Hematopoietic multipotent progenitor cell treated with erythropoietin and hydrocortisone succinate and interleukin-3 and kit ligand, for 8 days (in vitro differentiated cells): Measurements from ENCODE around the gene DNAJC18.

ENCODE experiments used
- DNase-seq: peaks from one replicate; pipeline ENCODE4 v3.0.0-alpha.2; 2015

The DNAJC18 gene

DNA sequence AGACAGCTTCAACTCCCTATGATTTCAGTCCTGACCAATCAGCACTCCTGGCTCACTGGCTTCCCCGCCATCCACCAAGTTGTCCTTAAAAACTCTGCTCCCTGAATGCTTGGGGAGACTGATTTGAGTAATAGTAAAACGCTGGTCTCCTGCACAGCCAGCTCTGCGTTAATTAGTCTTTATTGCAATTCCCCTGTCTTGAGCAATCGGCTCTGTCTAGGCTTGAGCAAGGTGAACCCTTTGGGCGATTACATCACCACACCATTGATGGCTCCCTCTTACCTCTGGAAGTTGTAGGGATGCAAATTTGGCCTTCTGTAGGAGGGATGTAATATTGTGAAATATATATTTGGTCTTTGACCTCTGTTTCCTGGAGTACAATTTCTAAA, 53.3 kb downstream of the DNAJC18 start:
- DNase-seq: no peak

DNA sequence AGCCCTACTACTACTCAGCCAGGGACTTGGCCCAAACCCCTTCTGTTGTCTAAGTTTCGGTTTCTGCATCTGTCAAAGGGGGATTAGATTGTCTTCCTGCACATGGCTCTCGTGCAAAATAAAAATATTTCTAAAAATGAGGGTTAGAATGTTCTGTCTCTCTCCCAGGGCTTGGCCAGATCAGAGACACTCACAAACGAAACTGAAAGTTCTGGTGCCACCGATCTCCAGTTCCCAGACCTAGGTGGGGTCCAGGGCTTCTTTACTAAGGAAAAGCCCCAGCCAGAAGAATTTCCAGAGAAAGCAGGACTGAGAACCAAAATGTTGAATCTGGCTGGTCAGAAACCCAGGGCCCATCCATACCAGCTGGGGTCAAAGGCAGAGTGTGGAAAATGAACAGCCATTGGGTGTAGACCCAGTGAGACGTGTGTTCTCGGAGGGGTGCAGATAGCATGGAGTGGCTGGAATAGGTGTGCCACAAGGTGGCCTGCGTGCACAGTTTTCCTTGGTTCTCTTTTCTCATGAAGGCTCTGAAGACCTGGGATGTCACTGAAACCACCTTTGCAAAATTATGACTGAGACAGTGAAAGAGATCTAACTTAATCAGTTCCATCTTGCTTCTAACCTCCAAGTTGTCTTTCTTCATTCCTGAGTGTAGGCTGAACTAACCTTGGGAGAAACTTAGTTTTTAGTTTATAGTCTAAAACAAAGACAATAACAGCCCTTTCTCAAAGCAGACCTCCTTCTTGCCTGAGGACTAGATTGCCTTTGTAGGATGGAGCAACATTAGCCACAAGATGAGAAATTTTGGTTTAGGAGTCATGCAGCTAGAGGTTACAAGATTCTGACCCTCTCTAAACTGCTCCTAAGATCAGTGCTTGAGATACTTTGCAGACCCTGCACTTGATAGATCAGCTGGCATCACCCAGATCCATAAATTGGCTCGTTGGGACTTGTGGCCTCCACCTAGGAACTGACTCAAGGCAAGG, 54.0 kb downstream of the DNAJC18 start:
- peak; percentile 60 for DNase-seq

DNA sequence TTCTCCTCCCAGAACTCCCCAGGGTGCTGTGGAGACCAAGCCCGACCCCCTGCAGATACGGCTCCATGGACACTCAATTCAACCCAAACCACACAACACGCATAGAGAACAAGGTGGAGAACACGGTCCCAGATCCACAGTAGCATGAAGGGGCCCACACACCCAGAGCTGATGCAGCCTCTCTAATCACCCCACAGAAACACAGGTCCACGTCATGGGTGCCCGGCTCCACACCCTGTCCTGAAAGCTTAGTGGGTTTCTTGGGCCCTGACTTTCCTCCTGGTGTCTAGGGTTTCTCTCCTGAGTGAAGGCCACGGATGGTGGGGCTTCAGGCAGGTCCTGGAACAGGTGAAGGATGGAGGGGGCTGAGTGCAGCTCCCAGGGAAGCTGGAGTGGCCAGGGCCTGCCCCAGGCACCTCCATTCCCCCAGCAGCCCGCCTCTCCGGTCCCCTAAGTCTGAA, 54.7 kb downstream of the DNAJC18 start:
- DNase-seq: no peak

DNA sequence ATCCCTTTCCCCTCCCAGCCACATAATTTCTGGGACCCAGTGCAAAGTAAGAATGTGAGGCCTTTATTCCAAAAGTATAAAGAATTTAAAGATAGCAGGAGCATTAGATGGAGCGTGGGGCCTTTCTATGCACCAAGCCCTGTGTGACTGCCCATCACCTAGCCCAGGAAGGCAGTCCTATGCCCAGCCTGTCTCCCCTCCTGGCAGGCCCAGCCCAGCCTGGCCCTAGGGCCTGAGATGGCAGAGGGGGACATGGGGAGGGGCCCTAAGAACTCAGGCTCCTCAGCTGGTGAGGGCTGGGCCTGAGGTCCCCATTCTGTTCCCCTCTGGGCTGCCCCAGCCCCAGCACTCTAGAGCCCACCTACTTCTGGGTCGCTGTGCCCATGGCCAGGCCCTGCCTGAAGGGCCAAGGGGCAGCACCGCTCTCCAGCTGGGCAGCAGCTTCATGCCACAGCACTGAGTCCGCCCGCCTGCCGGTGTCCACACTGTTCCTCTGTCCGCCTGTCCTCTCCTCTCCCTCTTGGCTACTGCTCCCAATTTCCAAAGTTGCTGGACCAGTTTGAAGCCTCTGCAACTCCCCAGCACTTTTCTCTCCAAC, 55.2 kb downstream of the DNAJC18 start:
- no peak for DNase-seq

DNA sequence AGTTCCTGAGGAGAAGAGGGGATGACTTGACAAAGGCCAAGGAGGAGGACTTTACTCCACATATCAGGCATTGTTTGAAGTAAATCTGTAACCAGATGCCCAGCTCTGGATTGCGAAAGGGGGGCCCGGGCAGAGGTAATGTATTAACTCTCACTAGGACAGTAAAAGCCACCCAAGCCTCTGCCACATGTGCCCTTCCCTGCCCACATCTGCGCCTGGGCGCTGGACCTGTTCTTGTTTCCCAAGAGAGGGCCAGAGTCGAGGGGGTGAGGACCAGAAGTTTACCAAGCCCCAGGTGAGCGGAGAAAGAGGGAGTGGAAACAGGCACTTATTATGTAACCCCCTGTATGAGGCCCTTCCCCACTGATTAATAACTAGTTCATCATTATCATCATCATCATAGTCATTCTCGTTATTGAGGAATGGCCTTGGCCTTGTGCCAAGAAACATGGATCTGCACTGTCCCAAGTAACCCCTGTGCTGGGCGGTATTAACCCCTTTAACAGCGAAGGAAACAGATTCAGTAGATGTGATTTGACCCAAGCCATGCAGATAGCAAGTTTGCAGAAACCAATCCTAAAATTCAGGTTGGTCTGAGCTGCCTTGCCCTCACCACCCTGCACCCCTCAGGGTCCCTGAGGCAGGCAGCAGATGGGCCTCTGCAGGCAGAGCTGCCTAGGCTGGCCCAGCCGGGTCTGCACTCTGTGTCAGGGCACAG, 55.9 kb downstream of the DNAJC18 start, which contains the start of gene SLC23A1:
Gene SLC23A1, minus strand, starts transcription at position 23 of the 718 bp plus-strand sequence. CDS start 44 bp downstream, outside the sequence.
- DNase-seq: no peak

DNA sequence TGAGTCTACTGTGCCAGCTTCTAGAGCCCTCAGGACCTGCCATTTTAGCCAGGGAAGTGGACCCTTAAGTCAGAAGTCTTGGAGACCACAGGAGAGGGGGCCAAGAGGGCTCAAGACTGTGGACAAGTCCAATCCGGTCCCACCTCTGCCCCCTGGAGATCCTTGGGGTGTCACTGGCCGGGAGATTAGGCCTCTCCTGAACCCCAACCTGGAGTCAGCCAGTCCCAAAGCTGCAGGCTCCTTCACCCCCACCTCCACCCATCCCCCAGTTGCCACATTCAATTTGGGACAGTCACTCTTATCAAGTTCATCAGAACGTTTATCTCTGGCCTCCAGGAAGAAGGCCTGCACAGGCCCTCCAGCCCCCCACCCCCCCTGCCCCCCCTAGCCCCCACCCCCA, 56.5 kb downstream of the DNAJC18 start:
- no peak for DNase-seq

DNA sequence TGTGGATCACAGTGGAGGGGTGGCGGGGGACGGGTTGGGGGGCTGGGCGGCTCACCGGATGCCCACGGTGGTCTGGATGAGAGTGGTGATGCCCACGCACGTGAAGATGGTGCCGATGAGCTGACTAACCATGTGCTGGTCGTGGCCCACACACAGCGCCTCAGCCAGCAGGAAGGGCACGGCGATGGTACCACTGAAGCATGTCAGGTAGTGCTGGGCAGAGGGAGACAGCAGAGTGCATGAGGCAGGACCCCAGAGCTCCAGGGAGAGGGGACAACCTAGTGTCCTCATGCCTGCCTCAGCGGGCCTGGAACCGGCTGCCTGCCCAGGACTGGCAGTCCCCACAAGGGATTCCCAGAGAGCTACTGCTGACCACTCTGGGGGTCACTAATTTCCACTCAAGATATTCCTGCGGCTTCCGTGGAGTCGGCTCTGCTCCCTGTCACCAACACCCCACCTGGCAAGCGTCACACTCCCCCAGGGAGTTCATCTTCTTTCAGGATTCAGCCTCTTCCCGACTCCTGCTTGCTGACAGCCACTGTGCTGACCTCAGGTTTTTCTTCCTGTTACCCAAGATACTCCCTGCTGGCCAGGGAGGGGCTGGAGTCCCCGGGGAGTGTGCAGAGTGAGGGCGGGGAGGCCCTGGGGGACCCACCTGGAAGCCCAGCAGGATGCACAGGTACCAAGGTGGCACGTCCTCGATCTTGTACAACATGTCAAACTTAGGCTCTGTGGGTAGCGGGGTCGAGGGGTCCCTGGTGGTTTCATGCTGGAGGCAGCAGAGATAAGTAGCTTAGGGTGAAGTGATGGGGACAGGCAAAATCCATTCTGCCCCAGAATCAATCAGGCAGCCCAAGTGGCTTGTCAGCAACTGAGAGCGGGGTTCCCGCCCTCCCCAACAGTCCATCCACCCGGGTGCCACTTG, 57.2 kb downstream of the DNAJC18 start:
- no peak for DNase-seq

DNA sequence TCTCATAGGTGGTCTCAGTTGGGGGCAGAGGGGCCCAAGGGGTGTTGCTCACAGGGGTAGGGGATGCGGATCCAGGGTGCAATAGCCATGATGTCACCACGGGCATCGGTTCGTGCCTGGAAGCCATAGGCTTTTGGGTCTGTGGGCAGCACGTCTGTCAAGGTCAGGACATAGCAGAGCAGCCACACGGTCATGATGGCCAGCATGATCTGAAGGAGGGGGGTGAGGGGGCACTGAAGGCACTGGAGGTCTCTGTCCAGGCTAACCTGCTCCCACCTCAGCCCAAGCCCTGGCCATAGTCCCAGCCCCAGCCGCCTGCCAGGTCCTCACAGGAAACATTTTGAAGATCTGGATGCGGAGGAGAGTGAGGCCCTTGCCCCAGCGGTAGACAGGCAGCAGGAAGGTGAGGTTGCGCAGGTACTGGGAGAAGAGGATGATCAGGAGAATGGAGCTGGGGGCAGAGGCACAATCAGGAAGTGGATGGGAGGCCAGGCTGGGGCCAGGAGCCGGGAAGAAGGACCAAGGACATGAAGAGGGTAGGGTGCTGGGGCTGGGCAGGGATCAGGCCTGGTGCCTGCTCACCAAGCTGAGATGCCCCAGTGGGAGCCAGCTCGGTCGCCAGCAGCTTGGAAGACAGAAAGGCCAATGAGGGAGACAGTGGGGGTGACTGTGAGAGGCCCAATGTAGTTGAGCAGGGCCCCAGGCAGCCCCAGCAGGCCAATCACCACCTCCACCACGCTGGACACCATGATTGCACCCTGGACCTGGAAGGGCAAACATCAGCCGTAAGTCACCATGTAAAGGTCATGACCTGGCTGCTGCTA, 59.5 kb downstream of the DNAJC18 start:
- DNase-seq: no peak

DNA sequence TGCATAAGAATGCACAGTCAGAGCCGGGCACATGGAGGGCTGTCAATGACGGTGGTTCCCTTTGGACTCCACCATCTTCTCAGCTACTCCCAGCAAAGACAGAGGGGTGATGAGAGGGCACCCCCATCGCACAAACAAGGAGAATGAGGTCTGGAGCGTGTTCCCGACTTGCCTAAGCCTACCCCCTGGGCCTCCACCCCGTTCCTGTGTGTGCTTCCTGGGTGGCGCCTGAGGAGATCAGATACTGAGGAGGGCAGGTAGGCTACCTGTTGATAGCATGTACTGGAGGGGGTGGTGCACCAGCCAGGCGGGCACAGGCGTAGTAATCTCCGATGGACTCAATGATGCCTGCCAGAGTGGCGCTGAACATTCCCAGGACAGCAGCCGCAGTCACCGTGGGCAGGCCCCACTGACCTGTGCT, 60.4 kb downstream of the DNAJC18 start:
- no peak for DNase-seq

DNA sequence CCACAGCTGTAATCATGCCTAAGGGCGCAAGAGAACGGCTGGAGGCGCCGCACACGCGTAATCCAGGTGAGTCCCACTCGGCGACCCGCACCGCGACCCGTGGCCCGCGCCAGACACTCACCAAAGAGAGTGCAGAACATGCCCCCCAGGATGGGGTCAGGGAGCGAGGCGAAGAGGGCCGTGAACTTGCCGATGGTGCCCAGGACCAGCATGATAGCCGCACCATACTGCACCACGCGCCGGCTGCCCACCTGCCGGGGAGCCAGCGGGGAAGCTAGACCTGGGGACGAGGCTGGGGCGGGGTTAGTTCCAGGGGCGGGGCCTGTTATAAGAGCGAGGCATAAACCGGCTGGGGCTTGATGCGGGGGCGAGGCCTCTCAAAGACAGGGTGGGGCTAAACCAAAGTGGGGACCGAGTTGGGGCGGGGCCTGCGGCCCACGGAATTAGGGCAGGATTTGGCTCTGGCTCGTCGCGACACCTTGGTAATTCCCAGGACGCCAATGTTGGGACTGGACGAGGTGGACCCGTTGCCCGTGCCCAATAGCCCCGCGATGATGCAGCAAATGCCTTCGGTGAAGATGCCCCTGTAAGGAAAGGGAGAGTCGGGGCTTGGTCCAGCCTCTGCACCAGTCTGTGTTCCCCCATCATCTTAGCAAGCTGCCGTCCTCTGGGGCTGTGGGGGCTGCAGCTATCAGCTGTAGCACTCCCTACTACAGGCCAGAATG, 61.1 kb downstream of the DNAJC18 start:
- DNase-seq: no peak

DNA sequence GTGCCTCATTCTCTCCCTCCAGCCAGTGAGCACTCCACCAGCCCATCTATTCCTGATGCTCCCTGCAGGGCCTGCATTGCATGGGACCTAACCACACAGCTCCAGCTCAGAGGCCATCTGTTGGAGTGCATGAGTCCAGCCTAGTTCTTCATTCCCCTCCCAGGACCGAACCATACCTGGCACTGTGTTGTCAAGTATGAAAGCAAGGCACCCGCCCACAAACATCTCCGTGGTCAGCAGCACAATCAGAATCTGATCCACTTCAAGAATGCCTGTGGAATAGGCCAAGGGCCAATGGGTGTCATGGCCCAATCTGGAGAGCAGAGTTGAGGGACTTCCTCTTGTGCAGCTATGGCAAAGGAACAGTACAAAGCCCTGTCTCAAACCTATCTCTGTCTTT, 62.1 kb downstream of the DNAJC18 start:
- no peak for DNase-seq

DNA sequence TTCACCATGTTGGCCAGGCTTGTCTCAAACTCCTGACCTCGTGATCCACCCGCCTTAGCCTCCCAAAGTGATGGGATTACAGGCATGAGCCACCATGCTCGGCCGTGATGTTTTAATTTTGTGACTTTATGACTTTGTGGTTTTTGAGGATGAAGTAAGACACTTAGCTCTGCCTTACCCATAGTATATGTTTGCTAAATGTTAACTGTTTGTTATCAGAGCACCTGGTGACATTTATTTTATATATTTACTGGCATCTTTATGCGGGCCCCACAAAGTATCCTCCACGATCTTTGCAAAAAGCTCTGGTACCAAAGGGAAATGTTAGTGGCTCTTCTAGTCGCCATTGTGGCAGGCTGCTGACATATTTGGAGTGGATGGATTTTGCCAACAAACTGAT, 63.0 kb downstream of the DNAJC18 start:
- DNase-seq: no peak

DNA sequence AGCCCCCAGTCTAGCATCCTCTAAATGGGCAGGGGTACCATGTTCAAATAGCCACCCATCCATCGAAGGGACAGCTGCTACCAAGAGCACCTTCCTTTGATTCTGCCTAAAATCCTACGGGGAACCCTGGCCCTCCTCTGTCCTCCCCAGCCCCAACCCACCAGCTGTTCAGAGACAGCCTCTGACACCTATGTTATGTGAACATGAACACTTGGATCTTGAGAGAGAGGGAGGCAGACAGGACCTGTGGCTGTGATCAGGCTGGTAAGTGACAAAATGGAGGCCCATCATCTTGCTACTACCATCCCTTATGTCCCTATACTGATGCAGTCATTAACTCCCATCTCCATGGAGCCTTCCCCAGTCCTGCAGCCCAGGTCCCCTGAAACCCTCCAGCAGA, 64.4 kb downstream of the DNAJC18 start:
- DNase-seq: no peak

DNA sequence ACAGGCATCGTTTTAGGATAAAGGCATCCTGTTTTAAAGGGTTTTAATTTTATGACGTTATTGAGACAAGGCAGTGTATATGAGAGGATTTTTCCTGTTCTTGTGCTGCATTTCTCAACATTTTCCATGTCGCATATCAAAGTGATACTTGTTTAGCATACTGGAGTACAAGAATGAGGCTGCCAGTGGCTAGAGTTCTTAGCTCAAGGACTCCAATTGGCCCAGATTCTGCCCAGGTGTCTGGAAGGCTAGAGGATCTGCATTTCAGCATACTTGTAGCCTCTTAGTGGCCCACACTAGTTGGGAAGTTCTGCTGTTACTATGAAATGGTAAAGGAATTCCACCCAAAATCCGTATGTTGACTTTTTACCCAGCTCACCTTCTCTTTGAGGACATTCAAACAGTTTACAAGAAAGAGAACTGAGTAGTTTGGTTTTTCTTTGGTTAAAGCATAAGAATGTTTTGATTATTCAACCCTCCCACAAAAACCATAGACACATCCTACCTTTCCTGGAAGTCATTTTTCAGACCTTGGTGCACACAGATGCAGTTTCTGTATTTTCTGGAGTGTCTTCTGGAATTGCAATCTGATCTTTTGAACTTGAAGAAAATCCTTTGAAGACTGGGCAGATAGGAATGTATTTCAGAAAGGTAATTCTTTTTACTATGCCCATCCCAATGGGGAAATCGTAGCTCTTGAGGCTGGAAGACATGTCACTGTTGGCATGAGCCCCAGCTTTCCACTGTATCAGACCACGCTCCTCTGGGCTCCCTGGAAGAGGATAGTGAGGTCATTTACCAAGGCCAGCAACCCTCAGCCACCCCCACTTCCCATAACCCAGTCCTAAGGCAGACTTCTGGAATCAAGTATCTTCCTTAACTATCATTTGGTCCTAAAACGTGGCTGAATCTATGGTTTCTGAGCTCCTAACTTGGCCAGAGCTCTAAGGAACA, 67.6 kb downstream of the DNAJC18 start:
- DNase-seq: no peak

DNA sequence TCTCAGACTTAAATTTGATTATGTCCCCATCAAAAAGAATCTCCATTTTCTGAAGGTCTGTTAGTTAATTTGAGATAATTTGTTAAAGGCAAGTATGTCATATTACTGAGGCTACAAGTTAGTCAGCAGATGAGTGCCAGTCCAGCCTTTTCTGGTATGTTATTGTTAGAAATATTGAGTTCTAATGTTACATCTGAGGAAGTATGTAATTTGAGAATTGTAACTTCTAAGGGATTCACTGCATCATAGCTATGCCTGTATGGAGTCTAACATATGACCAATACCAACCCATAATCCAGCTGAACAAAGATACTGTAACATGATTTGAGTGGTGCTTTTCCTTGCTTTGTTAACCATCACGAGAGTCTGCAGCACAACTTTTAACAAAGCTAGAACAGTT, 70.1 kb downstream of the DNAJC18 start:
- DNase-seq: no peak

DNA sequence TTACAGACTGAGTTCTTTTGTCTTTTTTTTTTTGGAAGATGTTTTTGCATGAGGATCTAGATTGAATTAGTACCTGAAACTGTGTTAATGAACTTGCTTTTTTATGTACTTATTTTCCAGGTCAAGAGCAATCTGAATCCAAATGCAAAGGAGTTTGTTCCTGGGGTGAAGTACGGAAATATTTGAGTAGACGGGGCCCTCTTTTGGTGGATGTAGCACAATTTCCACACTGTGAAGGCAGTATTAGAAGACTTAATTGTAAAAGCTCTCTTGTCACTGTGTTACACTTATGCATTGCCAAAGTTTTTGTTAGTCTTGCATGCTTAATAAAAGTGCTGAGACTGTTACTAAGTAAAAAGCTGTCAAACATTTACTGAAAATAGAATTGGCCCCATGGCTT, 70.7 kb downstream of the DNAJC18 start:
- DNase-seq: peak; percentile 48

DNA sequence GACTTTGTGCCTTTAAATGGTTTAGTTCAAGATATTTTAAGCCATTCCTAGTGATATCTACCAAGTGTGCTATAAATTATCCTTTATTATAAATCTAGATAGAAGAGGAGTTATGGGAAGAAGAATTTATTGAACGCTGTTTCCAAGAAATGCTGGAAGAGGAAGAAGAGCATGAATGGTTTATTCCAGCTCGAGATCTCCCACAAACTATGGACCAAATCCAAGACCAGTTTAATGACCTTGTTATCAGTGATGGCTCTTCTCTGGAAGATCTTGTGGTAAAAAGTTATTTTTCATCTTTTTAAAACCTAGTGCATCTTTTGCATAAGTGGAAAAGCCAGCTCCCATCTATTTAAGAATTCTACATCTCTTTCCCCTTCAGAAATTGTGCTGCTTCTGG, 74.9 kb downstream of the DNAJC18 start:
- DNase-seq: no peak

DNA sequence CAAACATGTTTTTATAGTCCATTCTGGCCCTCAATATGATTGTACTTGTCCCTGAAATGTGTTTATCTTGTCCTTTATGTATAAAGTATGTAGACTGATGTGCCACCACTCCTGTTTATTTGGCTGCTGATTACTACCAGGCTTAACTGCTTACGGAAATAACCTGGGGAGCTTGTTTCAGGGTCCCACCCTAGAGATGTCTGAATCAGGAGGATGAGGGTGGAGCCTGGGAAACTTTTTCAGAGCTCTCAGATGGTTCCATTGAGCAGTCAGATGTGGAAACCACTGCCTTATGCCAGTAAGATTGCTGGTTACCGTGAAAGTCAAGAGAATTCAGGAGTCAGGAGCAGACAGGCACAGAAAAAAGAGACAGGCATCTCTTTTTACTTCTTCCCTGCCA, 75.4 kb downstream of the DNAJC18 start:
- no peak for DNase-seq

DNA sequence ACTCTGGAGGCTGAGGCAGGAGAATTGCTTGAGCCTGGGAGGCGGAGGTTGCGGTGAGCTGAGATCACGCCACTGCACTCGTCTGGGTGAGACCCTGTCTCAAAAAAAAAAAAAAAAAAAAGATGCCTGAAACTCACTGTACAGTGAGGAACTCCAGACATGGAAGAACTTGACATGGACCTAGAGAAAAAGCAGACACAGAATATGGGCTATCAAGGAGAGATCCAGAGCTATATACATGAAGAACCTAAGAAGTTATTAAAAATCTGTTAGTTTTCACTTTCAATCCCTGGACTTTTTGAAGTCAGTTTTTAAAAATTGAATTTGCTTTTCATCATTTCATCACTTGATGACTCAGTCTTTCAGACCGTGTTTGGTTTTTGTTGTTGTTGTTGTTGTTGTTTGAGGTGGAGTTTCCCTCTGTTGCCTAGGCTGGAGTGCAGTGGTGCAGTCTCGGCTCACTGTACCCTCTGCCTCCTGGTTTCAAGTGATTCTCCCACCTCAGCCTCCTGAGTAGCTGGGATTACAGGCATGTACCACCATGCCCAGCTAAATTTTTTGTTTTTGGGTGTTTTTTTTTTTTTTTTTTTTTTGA, 77.4 kb downstream of the DNAJC18 start:
- no peak for DNase-seq
